Measurements from ENCODE around the gene OTOG. TPM values are rescaled to one million over a fixed set of nuclear protein-coding genes. Genes with fewer than 3 reads are reported as not detected.

Gene OTOG
- total RNA-seq, 1 donor from 2014 or later, result not detected

DNA sequence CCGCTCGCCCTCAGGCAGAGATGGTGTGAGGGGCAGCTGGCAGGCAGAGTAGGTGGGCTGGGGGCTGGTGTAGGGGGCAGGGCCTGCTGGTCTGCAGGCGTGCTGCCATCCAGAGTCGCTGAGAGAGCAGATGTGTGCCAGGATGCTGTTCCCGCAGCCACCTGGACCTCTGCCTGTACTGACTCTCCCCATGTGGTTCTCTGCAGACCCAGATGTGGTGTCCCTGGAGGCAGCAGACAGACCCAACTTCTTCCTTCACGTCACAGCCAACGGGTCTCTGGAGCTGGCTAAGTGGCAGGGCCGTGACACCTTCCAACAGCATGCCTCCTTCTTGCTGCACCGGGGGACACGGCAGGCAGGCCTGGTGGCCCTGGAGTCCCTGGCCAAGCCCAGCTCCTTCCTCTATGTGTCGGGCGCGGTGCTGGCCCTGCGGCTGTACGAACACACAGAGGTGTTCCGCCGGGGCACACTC, 58.6 kb downstream of the OTOG start:
- H3K27me3 ChIP-seq (ENCODE audit: control insufficient read depth, insufficient read depth, low read length), result no peaks in the 10 kb centered on the region
- no peak for DNase-seq (ENCODE audit: low read depth)
- no peaks in the 10 kb centered on the region for H3K36me3 ChIP-seq (ENCODE audit: control insufficient read depth, insufficient read depth, low read length)
- no peak overlapping the region for H3K4me3 ChIP-seq (ENCODE audit: low read depth, low read length)
- TF ChIP-seq, protein P1, sequence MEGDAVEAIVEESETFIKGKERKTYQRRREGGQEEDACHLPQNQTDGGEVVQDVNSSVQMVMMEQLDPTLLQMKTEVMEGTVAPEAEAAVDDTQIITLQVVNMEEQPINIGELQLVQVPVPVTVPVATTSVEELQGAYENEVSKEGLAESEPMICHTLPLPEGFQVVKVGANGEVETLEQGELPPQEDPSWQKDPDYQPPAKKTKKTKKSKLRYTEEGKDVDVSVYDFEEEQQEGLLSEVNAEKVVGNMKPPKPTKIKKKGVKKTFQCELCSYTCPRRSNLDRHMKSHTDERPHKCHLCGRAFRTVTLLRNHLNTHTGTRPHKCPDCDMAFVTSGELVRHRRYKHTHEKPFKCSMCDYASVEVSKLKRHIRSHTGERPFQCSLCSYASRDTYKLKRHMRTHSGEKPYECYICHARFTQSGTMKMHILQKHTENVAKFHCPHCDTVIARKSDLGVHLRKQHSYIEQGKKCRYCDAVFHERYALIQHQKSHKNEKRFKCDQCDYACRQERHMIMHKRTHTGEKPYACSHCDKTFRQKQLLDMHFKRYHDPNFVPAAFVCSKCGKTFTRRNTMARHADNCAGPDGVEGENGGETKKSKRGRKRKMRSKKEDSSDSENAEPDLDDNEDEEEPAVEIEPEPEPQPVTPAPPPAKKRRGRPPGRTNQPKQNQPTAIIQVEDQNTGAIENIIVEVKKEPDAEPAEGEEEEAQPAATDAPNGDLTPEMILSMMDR (IDR thresholded peaks at IDR 0.05; ENCODE audit: insufficient read depth, low read length, poor library complexity, severe bottlenecking), result no peak

DNA sequence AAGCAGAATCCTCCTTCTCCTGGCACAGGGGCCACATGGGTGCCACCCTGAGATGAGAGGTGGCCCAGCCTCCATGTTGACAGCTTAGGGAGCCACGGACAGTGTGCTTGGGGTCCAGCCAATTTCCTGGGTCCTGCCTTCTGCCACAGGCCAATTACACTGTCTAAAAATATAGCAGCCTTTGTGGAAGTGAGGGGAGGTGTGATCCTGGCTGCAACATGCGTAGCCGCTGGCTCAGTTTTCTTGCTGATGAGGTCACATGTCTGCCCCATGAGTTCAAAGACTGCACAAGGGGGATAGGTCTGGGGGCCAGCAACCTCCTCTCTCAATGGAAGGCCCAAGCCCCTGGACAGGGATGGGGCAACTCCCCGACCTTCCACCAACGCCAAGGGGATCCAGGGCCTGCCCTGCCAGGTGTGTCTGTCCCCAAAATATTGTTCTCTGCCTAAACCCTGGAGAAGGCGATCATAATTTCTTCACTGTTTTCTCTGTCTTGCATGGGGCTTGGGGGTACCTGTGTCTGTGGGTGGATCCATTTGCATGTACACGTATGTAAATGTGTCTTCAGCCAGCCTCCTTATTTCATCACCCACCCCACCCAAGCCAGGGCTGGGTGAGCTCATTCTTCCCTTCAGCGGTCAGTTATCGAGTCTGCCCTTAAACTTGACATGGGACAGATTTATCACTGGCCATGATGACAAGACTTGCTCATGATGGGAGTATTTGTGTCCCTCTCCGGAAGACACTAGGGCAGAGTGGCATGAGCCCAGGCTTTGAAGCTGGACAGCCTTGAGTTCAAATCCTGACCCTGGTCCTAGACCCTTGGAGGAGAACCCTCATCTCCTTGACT, 59.4 kb downstream of the OTOG start:
- Histone ChIP-seq H3K27me3 (ENCODE audit: control insufficient read depth, insufficient read depth, low read length) (no peaks in the 10 kb centered on the region), H3K4me3 (ENCODE audit: low read depth, low read length) (no peak overlapping the region), H3K36me3 (ENCODE audit: control insufficient read depth, insufficient read depth, low read length) (no peaks in the 10 kb centered on the region)
- TF ChIP-seq, protein P1 (IDR thresholded peaks at IDR 0.05; ENCODE audit: insufficient read depth, low read length, poor library complexity, severe bottlenecking), result no peak
- no peak for DNase-seq (ENCODE audit: low read depth)

DNA sequence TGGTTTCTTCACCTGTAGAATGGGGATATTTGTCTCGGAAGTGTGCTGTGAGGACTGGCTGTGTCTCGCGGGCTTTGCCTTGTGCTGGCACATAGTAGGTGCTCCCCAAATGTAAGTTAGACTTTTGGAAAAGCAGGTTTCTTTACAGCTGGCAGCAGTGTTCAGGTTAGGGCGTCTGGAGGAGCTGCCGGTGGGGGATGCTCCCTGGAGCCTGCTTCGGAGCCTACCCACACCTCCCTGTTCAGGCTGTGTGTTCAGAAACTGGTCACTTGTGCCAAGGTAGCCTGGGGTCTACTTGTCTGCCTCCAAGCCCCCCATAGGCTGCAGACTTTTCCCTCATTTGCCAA, 60.0 kb downstream of the OTOG start:
- Histone ChIP-seq H3K36me3 (ENCODE audit: control insufficient read depth, insufficient read depth, low read length) (no peaks in the 10 kb centered on the region), H3K4me3 (ENCODE audit: low read depth, low read length) (no peak overlapping the region), H3K27me3 (ENCODE audit: control insufficient read depth, insufficient read depth, low read length) (no peaks in the 10 kb centered on the region)
- TF ChIP-seq, protein P1 (IDR thresholded peaks at IDR 0.05; ENCODE audit: insufficient read depth, low read length, poor library complexity, severe bottlenecking), result no peak
- no peak for DNase-seq (ENCODE audit: low read depth)

DNA sequence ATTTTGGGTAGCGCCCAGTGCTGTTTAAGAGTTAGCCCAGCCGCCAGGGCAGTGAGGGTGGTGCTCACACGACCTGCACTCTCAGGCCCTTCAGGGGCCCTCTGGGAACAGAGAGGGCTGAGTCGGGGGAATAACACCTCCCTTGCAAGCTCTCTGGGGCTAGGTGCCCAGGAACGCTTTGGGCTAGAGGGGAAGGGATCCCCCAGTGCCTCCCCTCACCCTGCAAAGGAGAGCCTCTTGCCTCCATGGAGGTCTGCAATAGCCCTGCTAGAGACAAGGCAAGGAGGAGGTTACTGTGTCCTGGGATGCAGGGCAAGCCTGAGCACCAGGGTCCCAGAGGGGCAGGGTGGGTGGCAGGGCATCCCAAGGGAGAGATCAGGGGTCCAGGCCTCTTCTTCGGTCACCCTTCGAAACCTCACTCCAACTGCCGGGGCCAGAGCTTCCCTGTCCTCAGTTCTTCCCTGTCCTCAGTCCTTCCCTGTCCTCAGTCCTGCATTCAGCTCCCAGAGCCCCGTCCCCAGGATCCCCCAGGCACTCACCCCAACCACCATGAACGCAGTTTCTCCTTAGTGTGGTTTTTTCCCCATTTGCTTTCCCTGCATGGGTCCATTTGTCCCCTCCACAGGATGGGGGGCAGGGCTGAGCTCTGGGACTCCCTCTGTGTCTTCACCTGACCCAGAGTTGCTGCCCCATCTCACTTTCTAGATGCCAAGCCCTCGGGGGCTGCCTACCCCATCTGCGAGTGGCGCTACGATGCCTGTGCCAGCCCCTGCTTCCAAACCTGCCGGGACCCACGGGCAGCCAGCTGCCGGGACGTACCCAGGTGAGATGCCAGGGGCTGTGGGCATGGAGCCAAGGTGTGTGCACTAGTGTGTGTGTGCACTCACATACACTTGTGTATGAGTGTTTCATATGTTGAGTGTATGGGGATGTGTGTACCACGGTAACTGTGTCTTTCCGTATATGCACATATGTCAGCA, 60.8 kb downstream of the OTOG start:
- no peak for DNase-seq (ENCODE audit: low read depth)
- Histone ChIP-seq H3K4me3 (ENCODE audit: low read depth, low read length) (no peak overlapping the region), H3K27me3 (ENCODE audit: control insufficient read depth, insufficient read depth, low read length) (no peaks in the 10 kb centered on the region), H3K36me3 (ENCODE audit: control insufficient read depth, insufficient read depth, low read length) (no peaks in the 10 kb centered on the region)
- TF ChIP-seq, protein P1 (IDR thresholded peaks at IDR 0.05; ENCODE audit: insufficient read depth, low read length, poor library complexity, severe bottlenecking), result no peak

DNA sequence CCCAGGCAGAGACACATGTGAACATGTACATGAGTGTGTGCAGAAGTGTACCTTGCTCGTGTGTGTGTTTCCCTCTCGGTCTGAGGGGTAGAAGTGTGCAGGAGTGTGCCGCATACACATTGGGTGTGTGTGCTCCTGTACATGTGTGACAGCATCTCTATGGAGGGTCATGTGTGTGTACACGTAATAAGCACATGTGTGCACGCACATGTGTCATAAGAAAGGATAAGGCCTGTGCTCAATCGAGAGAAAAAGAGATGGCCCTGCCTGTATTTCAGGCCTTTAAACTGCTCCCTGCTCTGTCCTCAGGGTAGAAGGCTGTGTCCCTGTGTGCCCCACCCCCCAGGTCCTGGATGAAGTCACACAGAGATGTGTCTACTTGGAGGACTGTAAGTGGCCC, 61.8 kb downstream of the OTOG start:
- TF ChIP-seq, protein P1 (IDR thresholded peaks at IDR 0.05; ENCODE audit: insufficient read depth, low read length, poor library complexity, severe bottlenecking), result no peak
- no peaks in the 10 kb centered on the region for H3K36me3 ChIP-seq (ENCODE audit: control insufficient read depth, insufficient read depth, low read length)
- no peak for DNase-seq (ENCODE audit: low read depth)

More for the DNA sequence above, 61.8 kb downstream of the OTOG start:
- no peaks in the 10 kb centered on the region for H3K27me3 ChIP-seq (ENCODE audit: control insufficient read depth, insufficient read depth, low read length)
- H3K4me3 ChIP-seq (ENCODE audit: low read depth, low read length), result no peak overlapping the region

All from kidney epithelial cell (primary cell).